ENCODE data around the gene SURF6.

DNA sequence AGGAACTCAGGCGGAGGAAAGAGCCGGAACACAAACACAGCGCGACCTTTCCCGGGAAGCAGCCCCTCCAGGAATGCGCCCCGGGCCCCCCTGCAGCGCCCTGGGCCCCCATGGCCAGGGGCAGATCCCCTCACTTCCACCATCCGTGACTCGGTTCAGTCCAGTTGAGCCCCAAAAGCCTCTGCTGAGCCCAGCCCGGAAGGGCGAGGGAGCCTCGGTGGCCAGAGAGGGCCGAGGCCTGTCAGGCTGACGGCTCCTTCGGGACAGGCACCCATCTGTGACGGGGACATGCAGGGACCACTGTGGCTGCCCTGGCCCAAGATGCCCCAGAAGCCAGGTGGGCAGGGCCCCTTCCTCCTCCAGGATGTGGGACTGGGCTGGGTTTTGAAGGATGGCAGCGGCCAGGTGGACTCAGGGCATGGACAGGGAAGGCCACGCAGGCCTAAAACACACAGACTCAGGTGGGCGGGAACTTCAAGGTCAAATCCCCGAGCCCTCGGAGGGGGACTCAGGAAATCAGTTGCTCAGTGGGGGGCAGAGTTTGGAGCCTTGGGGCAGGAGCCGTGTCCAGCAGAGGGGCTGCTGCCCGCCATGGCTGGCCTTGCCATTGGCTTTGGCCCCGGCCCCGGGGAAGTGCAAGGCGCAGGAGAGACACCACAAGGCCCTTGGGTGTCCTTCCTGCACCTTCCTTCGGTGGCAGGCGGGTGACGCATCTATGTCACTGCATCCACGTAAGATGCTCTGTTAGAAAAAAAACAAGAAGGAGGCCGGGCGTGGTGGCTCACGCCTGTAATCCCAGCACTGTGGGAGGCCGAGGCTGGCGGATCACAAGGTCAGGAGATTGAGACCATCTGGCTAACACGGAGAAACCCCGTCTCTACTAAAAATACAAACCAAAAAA lies 31.3 kb downstream of the SURF6 start:
- no peak for TF ChIP-seq POLR2A (IDR thresholded peaks at IDR 0.05; ENCODE audit: low read depth, low read length)
- no peak for TF ChIP-seq POLR2AphosphoS5 (IDR thresholded peaks at IDR 0.05; ENCODE audit: low read depth, low read length)

Data from GM12892 (cell line).